ENCODE data around the gene SWSAP1. TPM values are rescaled to one million over a fixed set of nuclear protein-coding genes. Genes with fewer than 3 reads are reported as not detected.

Gene SWSAP1
- total RNA-seq, 1 donor from 2014 or later = 3.5 TPM

DNA sequence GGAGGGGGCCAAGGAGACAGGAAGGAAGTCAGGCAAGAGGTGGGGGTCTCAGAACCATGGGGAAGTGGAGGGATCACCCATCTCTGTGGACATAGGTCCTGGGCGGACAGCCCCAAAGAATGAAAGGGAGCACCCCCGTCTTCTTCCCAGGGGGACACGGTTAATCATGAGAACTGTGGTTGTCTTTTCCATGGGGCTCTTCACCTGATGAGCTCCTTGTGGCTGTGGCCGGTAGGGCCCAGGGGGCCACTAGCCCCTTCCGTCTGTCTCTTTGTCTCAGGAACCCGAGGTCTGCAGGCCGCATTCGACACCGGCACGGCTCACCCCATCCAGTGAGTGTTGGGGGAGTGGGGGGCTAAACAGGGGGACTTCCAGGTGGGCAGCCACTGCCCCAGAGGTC lies 10.6 kb upstream of the SWSAP1 start:
- Mint-ChIP-seq H3K9me3 (no peaks in the 10 kb centered on the region), H3K36me3 (ENCODE audit: low read depth) (no peaks in the 10 kb centered on the region), H3K4me1 (peaks cover 8% of the 10 kb centered on the region), H3K27ac (ENCODE audit: unreplicated experiment) (no peak overlapping the region), H3K4me3 (no peak overlapping the region), H3K27me3 (ENCODE audit: low read depth) (peaks cover 24% of the 10 kb centered on the region)
- no peak for DNase-seq (ENCODE audit: low read depth, low spot score)
- TF ChIP-seq, protein P1, sequence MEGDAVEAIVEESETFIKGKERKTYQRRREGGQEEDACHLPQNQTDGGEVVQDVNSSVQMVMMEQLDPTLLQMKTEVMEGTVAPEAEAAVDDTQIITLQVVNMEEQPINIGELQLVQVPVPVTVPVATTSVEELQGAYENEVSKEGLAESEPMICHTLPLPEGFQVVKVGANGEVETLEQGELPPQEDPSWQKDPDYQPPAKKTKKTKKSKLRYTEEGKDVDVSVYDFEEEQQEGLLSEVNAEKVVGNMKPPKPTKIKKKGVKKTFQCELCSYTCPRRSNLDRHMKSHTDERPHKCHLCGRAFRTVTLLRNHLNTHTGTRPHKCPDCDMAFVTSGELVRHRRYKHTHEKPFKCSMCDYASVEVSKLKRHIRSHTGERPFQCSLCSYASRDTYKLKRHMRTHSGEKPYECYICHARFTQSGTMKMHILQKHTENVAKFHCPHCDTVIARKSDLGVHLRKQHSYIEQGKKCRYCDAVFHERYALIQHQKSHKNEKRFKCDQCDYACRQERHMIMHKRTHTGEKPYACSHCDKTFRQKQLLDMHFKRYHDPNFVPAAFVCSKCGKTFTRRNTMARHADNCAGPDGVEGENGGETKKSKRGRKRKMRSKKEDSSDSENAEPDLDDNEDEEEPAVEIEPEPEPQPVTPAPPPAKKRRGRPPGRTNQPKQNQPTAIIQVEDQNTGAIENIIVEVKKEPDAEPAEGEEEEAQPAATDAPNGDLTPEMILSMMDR (conservative IDR thresholded peaks at IDR 0.05) = no peak

DNA sequence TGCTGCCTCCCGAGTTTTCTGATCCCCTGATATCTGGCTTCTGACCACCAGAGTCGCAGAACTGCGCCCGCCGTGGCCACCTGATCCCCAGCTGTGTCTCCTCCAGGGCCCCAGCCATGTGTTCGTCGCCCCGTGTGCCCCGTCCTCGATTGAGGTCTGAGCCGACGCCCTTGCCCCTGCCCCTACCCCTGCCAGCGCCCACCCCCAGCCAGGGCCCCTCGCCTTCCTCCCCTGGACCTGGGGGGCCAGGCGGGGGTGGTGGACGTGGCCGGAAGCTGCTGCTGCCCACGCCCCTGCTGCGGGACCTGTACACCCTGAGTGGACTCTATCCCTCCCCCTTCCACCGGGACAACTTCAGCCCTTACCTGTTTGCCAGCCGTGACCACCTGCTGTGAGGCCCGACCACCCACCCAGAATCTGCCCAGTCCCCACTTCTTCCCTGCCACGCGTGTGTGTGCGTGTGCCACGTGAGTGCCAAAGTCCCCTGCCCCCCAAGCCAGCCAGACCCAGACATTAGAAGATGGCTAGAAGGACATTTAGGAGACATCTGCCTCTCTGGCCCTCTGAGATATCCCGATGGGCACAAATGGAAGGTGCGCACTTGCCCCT lies 10.1 kb upstream of the SWSAP1 start:
- Mint-ChIP-seq H3K4me3 (no peak overlapping the region), H3K9me3 (no peaks in the 10 kb centered on the region), H3K27me3 (ENCODE audit: low read depth) (peaks cover 19% of the 10 kb centered on the region), H3K36me3 (ENCODE audit: low read depth) (no peaks in the 10 kb centered on the region), H3K4me1 (peaks cover 8% of the 10 kb centered on the region), H3K27ac (ENCODE audit: unreplicated experiment) (no peak overlapping the region)
- no peak for DNase-seq (ENCODE audit: low read depth, low spot score)
- TF ChIP-seq, protein P1 (conservative IDR thresholded peaks at IDR 0.05) = no peak

DNA sequence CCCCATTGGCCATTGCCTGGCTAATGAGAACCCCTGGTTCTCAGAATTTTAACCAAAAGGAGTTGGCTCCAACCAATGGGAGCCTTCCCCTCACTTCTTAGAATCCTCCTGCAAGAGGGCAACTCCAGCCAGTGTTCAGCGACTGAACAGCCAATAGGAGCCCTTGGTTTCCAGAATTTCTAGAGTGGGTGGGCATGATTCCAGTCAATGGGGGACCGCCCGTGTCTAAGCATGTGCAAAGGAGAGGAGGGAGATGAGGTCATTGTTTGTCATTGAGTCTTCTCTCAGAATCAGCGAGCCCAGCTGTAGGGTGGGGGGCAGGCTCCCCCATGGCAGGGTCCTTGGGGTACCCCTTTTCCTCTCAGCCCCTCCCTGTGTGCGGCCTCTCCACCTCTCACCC lies 9.5 kb upstream of the SWSAP1 start:
- peaks cover 18% of the 10 kb centered on the region for H3K27me3 Mint-ChIP-seq (ENCODE audit: low read depth)
- DNase-seq (ENCODE audit: low read depth, low spot score) = no peak
- H3K9me3 Mint-ChIP-seq = no peaks in the 10 kb centered on the region
- no peak overlapping the region for H3K27ac Mint-ChIP-seq (ENCODE audit: unreplicated experiment)
- peaks cover 8% of the 10 kb centered on the region for H3K4me1 Mint-ChIP-seq
- H3K4me3 Mint-ChIP-seq = no peak overlapping the region
- H3K36me3 Mint-ChIP-seq (ENCODE audit: low read depth) = no peaks in the 10 kb centered on the region
- TF ChIP-seq, protein P1 (conservative IDR thresholded peaks at IDR 0.05) = no peak

DNA sequence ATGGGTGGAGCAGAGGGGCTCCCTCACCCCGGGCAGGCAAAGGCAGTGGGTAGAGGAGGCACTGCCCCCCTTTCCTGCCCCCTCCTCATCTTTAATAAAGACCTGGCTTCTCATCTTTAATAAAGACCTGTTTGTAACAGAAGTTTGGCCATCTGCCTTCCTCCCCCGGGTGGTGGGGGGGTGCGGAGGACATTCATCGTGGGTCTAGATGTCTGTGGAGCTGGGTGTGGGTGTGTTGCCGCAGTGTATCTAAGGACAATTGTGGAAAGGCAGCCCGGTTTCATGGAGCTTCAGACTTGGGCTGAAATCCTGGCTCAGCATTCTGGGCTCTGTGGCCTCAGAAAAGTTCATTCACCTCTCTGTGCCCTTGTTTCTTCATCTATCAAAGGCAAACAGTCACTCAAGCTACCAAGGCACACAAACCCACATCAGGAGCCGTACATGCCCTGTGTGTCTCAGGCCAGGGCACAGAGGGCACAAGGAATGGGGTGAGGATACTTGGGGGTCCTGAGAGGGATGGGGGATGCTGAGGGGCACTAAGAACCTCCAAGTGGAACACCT lies 8.8 kb upstream of the SWSAP1 start:
- Mint-ChIP-seq H3K27me3 (ENCODE audit: low read depth) (peaks cover 13% of the 10 kb centered on the region), H3K4me1 (peaks cover 8% of the 10 kb centered on the region), H3K36me3 (ENCODE audit: low read depth) (no peaks in the 10 kb centered on the region), H3K27ac (ENCODE audit: unreplicated experiment) (peak overlapping the region; percentile 50), H3K4me3 (no peak overlapping the region), H3K9me3 (no peaks in the 10 kb centered on the region)
- DNase-seq (ENCODE audit: low read depth, low spot score) = no peak
- TF ChIP-seq, protein P1 (conservative IDR thresholded peaks at IDR 0.05) = no peak

DNA sequence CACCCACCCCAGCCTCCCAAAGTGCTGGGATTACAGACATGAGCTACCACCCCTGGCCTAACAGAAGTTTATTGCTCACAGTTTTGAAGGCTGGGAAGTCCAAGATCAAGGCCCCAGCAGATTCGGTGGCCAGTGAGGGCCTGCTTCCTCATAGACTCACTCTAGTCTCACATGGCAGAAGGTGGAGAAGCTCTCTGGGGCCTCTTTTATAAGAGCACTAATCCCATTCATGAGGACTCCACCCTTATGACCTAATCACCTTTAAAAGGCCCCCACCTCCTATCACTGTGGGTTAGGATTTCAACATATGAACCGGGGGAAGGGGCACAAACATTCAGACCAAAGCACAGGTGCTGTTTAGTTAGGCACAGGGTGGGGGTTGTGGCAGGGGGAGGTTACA lies 6.9 kb upstream of the SWSAP1 start:
- Mint-ChIP-seq H3K27ac (ENCODE audit: unreplicated experiment) (no peak overlapping the region), H3K27me3 (ENCODE audit: low read depth) (no peaks in the 10 kb centered on the region), H3K9me3 (no peaks in the 10 kb centered on the region), H3K4me1 (no peaks in the 10 kb centered on the region), H3K4me3 (no peak overlapping the region), H3K36me3 (ENCODE audit: low read depth) (no peaks in the 10 kb centered on the region)
- no peak for DNase-seq (ENCODE audit: low read depth, low spot score)
- TF ChIP-seq, protein P1 (conservative IDR thresholded peaks at IDR 0.05) = no peak
